Upper lobe of left lung (tissue), 6 donors: Measurements from ENCODE around the gene PRDM12. TPM values are rescaled to one million over a fixed set of nuclear protein-coding genes. Genes with fewer than 3 reads are reported as not detected.

Source experiments
- ATAC-seq, 2 donors: fragments of 200-7000 bp; cut with Tn5 transposase; one replicate each; pipeline ENCODE4 v1.9.1; 2022; ENCODE audit warnings: mild to moderate bottlenecking in 2 of 2, moderate library complexity in 2 of 2; ENCODE audit not compliant: low FRiP score in 2 of 2
- DNase-seq, 2 donors: peaks; one replicate each; pipeline ENCODE4 v3.0.0-alpha.2; 2019 to 2020
- H3K27ac ChIP-seq, 4 donors: fragments of 200-600 bp; sonication (generic); one replicate each; pipeline ENCODE4 v1.5.1; 2016 to 2019
- H3K27me3 ChIP-seq, 4 donors: fragments of 200-600 bp; sonication (generic); one replicate each; pipeline ENCODE4 v1.5.1; 2017 to 2019
- H3K36me3 ChIP-seq, 4 donors: fragments of 200-600 bp; sonication (generic); one replicate each; pipeline ENCODE4 v1.5.1; 2016 to 2019
- H3K4me1 ChIP-seq, 4 donors: fragments of 200-600 bp; sonication (generic); one replicate each; pipeline ENCODE4 v1.5.1; 2018 to 2019
- H3K4me3 ChIP-seq, 4 donors: fragments of 200-600 bp; sonication (generic); one replicate each; pipeline ENCODE4 v1.5.1; 2017 to 2019; ENCODE audit warnings: mild to moderate bottlenecking in 2 of 4, moderate library complexity in 1 of 4
- H3K9me3 ChIP-seq, 4 donors: fragments of 200-600 bp; sonication (generic); one replicate each; pipeline ENCODE4 v1.5.1; 2018 to 2019
- EP300 ChIP-seq, 4 donors: sonication (generic); formaldehyde crosslinking; IDR thresholded peaks; one replicate each; pipeline ENCODE4 v1.5.1; 2017; ENCODE audit warnings: antibody characterized with exemption in 4 of 4, control low read depth in 2 of 4
- POLR2A ChIP-seq, 4 donors: fragments of 450-650 bp; IDR thresholded peaks; one replicate each; pipeline ENCODE4 v1.5.1; 2016 to 2017; ENCODE audit warnings: antibody characterized with exemption in 4 of 4, mild to moderate bottlenecking in 2 of 4
- POLR2AphosphoS5 ChIP-seq, 2 donors: sonication (generic); formaldehyde crosslinking; IDR thresholded peaks; one replicate each; pipeline ENCODE4 v1.5.1; 2017; ENCODE audit warnings: antibody characterized with exemption in 2 of 2
- WGBS, 2 donors: methylation state at CpG; one replicate each; pipeline ENCODE4 v1.1.5; 2017 to 2018; 5-methylcytosine and 5-hydroxymethylcytosine counted together
- total RNA-seq, 6 donors: library from RNA; depleted of rRNA in 4 of 6; stranded (reverse); fragments of >200 nt in 4 of 6; gene quantifications; one replicate each; pipeline versions ENCODE4 v1.1.0 to v1.2.1, GENCODE V29; 2016 to 2021
- TF ChIP-seq, protein P1 (sequence below), 6 experiments: fragments of 450-650 bp in 4 of 6; fragments of 200-600 bp in 2 of 6; sonication (generic) in 2 of 6; IDR thresholded peaks; one replicate each; pipeline ENCODE4 v1.5.1; 2016 to 2019; ENCODE audit warnings: antibody characterized with exemption in 6 of 6
- donor health status: DM: no; HTN: no; CAD: no; lungs with moderate emphysema.
- donor health status: DM: no; HTN: yes; CAD: no; lungs with severe emphysema.

PRDM12 gene
- total RNA-seq, 6 donors from 2014 or later, result 0.10 TPM; not detected in 5

- TF ChIP-seq, protein P1, sequence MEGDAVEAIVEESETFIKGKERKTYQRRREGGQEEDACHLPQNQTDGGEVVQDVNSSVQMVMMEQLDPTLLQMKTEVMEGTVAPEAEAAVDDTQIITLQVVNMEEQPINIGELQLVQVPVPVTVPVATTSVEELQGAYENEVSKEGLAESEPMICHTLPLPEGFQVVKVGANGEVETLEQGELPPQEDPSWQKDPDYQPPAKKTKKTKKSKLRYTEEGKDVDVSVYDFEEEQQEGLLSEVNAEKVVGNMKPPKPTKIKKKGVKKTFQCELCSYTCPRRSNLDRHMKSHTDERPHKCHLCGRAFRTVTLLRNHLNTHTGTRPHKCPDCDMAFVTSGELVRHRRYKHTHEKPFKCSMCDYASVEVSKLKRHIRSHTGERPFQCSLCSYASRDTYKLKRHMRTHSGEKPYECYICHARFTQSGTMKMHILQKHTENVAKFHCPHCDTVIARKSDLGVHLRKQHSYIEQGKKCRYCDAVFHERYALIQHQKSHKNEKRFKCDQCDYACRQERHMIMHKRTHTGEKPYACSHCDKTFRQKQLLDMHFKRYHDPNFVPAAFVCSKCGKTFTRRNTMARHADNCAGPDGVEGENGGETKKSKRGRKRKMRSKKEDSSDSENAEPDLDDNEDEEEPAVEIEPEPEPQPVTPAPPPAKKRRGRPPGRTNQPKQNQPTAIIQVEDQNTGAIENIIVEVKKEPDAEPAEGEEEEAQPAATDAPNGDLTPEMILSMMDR (IDR thresholded peaks at IDR 0.05), result no peak
- no peak for TF ChIP-seq POLR2AphosphoS5 (IDR thresholded peaks at IDR 0.05)
- no peak for TF ChIP-seq EP300 (IDR thresholded peaks at IDR 0.05)
- TF ChIP-seq POLR2A (IDR thresholded peaks at IDR 0.05), result no peak
- Histone ChIP-seq H3K36me3 (peaks cover 47 to 100% (median 85%) of the 10 kb centered on the region in 4 donors), H3K4me1 (no peaks in the 10 kb centered on the region), H3K27ac (no peak overlapping the region), H3K4me3 (no peak overlapping the region), H3K9me3 (no peaks in the 10 kb centered on the region), H3K27me3 (no peaks in the 10 kb centered on the region)
- WGBS, 2 donors, result 81 to 88% methylated on average over 21 of the region's 21 CpGs
- no peak for DNase-seq
- no peak for ATAC-seq
Observed at GRCh38 chr9:130626249-130626996, 38.0 kb upstream of the PRDM12 start.

DNA sequence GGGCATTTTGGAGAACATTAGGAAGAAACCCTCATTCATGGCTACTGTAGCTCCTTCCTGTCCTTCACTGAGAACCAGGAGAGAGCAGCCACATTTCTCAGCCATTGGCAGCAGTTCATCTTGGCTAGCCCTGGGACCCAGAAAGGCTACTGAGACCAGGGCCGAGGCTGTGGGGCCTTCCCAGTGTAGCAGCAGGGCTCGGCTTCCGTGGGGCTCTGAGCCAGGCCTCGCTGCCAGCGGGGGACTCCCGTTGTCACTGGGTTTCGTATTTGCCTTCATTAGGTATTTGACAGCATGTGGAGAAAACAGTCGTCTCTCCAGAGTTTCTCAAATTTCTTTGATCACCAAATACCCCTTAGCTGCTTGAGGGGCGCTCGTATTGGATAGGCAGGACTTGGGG lies 37.3 kb upstream of the PRDM12 start:
- ATAC-seq, result no peak
- 90 to 100% methylated on average over 4 to 10 of the region's 10 CpGs for WGBS, 2 donors
- no peak overlapping the region for H3K27ac ChIP-seq
- no peaks in the 10 kb centered on the region for H3K4me1 ChIP-seq
- DNase-seq, result no peak
- peaks cover 53 to 100% (median 87%) of the 10 kb centered on the region in 4 donors for H3K36me3 ChIP-seq
- no peaks in the 10 kb centered on the region for H3K27me3 ChIP-seq
- no peaks in the 10 kb centered on the region for H3K9me3 ChIP-seq
- TF ChIP-seq, protein P1 (IDR thresholded peaks at IDR 0.05), result no peak
- TF ChIP-seq EP300 (IDR thresholded peaks at IDR 0.05) (no peak), POLR2AphosphoS5 (IDR thresholded peaks at IDR 0.05) (no peak), POLR2A (IDR thresholded peaks at IDR 0.05) (no peak)
- H3K4me3 ChIP-seq, result no peak overlapping the region

- Histone ChIP-seq H3K9me3 (no peaks in the 10 kb centered on the region), H3K4me3 (no peak overlapping the region), H3K27ac (no peak overlapping the region), H3K27me3 (no peaks in the 10 kb centered on the region), H3K36me3 (peaks cover 57 to 100% (median 91%) of the 10 kb centered on the region in 4 donors), H3K4me1 (no peaks in the 10 kb centered on the region)
- 86 to 92% methylated on average over 21 to 23 of the region's 23 CpGs for WGBS, 2 donors
- no peak for DNase-seq
- TF ChIP-seq POLR2A (IDR thresholded peaks at IDR 0.05) (no peak), EP300 (IDR thresholded peaks at IDR 0.05) (no peak)
- no peak for ATAC-seq
Observed at GRCh38 chr9:130627896-130628792, 36.2 kb upstream of the PRDM12 start.

GRCh38 chr9:130629443-130630070 lies 34.8 kb upstream of the PRDM12 start:
- H3K27ac ChIP-seq, result no peak overlapping the region
- 88 to 91% methylated on average over 13 of the region's 13 CpGs for WGBS, 2 donors
- DNase-seq (no peak), ATAC-seq (no peak)
- no peaks in the 10 kb centered on the region for H3K4me1 ChIP-seq
- H3K4me3 ChIP-seq, result no peak overlapping the region
- no peaks in the 10 kb centered on the region for H3K27me3 ChIP-seq
- H3K9me3 ChIP-seq, result no peaks in the 10 kb centered on the region
- peaks cover 48 to 100% (median 92%) of the 10 kb centered on the region in 4 donors for H3K36me3 ChIP-seq
- TF ChIP-seq, protein P1 (IDR thresholded peaks at IDR 0.05), result no peak
- TF ChIP-seq POLR2AphosphoS5 (IDR thresholded peaks at IDR 0.05) (no peak), POLR2A (IDR thresholded peaks at IDR 0.05) (no peak), EP300 (IDR thresholded peaks at IDR 0.05) (no peak)

- WGBS, 2 donors, result 96 to 100% methylated on average over 2 to 4 of the region's 4 CpGs
- Histone ChIP-seq H3K27ac (no peak overlapping the region), H3K9me3 (no peaks in the 10 kb centered on the region), H3K36me3 (peaks cover 45 to 100% (median 92%) of the 10 kb centered on the region in 4 donors), H3K4me1 (no peaks in the 10 kb centered on the region), H3K4me3 (no peak overlapping the region), H3K27me3 (no peaks in the 10 kb centered on the region)
- DNase-seq, result no peak
- TF ChIP-seq EP300 (IDR thresholded peaks at IDR 0.05) (no peak), POLR2A (IDR thresholded peaks at IDR 0.05) (no peak), POLR2AphosphoS5 (IDR thresholded peaks at IDR 0.05) (no peak)
- TF ChIP-seq, protein P1 (IDR thresholded peaks at IDR 0.05), result no peak
- no peak for ATAC-seq
Observed at GRCh38 chr9:130630071-130630450, 34.3 kb upstream of the PRDM12 start.
